Nephron (organoid): ENCODE measurements around the gene SYT7.
A peak's percentile ranks its signal among the peaks of the same experiment; 100 is the strongest.

Experiments
- H3K27ac Mint-ChIP-seq, 3 experiments: 2 replicates each; pipeline ENCODE4 v1.8.0; 2020; ENCODE audit warnings: mixed read lengths in 3 of 3, mild to moderate bottlenecking in 2 of 3, moderate library complexity in 1 of 3
- H3K27me3 Mint-ChIP-seq: 2 replicates; pipeline ENCODE4 v1.8.0; 2021; ENCODE audit warnings: low read depth, mild to moderate bottlenecking, moderate library complexity, mixed read lengths
- H3K36me3 Mint-ChIP-seq: 2 replicates; pipeline ENCODE4 v1.8.0; 2020; ENCODE audit warnings: low read depth, mixed read lengths
- H3K4me1 Mint-ChIP-seq: 2 replicates; pipeline ENCODE4 v1.8.0; 2020; ENCODE audit warnings: mixed read lengths
- H3K4me3 Mint-ChIP-seq, 3 experiments: 2 replicates each; pipeline ENCODE4 v1.8.0; 2020; ENCODE audit warnings: mild to moderate bottlenecking in 3 of 3, mixed read lengths in 3 of 3, moderate library complexity in 2 of 3
- H3K9me3 Mint-ChIP-seq: 2 replicates; pipeline ENCODE4 v1.8.0; 2020; ENCODE audit warnings: mixed read lengths
- TF ChIP-seq, protein P1 (sequence below), 3 experiments: fragments of 200-600 bp; sonication (generic); IDR thresholded peaks; one replicate each; pipeline ENCODE4 v1.5.0; 2021; ENCODE audit warnings: antibody characterized with exemption in 3 of 3; ENCODE audit not compliant: unreplicated experiment in 3 of 3

Gene SYT7

DNA sequence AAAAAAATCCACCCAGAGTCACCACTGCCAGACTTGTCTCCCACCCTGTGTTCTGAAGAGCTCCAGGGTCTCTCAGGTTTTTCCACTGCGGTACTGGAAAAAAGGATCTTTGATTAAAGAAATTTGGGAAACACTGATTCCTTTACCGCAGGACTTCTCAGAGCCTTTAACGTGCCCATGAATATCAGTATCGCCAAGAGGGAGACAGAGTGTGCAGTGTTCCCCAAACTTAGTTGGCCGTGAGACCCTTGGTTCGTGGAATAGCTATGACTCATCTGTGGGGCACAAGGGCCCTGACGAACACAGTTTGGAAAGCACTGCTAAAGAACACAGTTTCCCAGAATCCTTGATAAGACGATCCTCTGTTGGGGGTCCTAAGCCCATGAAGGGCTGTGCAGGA, 31.7 kb downstream of the SYT7 start:
- no peaks in the 10 kb centered on the region for H3K9me3 Mint-ChIP-seq
- no peak overlapping the region for H3K27ac Mint-ChIP-seq
- H3K36me3 Mint-ChIP-seq, result no peaks in the 10 kb centered on the region
- peaks cover 45% of the 10 kb centered on the region for H3K4me1 Mint-ChIP-seq
- H3K4me3 Mint-ChIP-seq, result peak overlapping the region in 2 of 3 experiments; percentile 34 to 43
- TF ChIP-seq, protein P1, sequence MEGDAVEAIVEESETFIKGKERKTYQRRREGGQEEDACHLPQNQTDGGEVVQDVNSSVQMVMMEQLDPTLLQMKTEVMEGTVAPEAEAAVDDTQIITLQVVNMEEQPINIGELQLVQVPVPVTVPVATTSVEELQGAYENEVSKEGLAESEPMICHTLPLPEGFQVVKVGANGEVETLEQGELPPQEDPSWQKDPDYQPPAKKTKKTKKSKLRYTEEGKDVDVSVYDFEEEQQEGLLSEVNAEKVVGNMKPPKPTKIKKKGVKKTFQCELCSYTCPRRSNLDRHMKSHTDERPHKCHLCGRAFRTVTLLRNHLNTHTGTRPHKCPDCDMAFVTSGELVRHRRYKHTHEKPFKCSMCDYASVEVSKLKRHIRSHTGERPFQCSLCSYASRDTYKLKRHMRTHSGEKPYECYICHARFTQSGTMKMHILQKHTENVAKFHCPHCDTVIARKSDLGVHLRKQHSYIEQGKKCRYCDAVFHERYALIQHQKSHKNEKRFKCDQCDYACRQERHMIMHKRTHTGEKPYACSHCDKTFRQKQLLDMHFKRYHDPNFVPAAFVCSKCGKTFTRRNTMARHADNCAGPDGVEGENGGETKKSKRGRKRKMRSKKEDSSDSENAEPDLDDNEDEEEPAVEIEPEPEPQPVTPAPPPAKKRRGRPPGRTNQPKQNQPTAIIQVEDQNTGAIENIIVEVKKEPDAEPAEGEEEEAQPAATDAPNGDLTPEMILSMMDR (IDR thresholded peaks at IDR 0.05; ENCODE audit: unreplicated experiment in 3 of 3), result no peak
- peaks cover 32% of the 10 kb centered on the region for H3K27me3 Mint-ChIP-seq

- Mint-ChIP-seq H3K4me1 (peaks cover 34% of the 10 kb centered on the region), H3K27ac (peak overlapping the region in 2 of 3 experiments; percentile 67 to 84), H3K4me3 (peak overlapping the region; percentile 19 to 80 (median 77)), H3K9me3 (no peaks in the 10 kb centered on the region), H3K36me3 (no peaks in the 10 kb centered on the region), H3K27me3 (peaks cover 13% of the 10 kb centered on the region)
- TF ChIP-seq, protein P1 (IDR thresholded peaks at IDR 0.05; ENCODE audit: unreplicated experiment in 3 of 3), result no peak
Observed at GRCh38 chr11:61547246-61547645, 33.6 kb downstream of the SYT7 start.

DNA sequence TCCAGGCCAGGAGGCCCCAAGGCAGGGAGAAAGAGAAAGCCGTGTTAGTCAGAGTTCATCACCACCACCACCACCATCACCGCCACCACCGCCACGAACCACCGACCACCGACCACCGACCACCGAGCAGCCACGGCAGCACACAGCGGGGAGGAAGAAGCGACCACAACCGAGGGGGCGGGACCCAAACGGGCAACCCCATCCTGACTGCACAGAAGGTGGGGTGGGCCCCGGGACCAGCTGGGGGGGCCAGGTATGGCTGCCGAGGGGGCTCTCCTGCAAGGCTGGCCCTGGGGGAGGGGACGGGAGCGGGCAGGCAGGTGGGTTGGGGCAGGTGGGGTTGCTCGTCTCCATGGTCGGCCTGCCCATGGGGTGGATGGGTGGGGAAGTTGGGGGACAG, 34.2 kb downstream of the SYT7 start:
- Mint-ChIP-seq H3K4me1 (peaks cover 38% of the 10 kb centered on the region), H3K27ac (peak overlapping the region in 2 of 3 experiments; percentile 67 to 84), H3K4me3 (peak overlapping the region; percentile 62 to 87 (median 87)), H3K36me3 (no peaks in the 10 kb centered on the region), H3K9me3 (no peaks in the 10 kb centered on the region), H3K27me3 (peaks cover 11% of the 10 kb centered on the region)
- TF ChIP-seq, protein P1 (IDR thresholded peaks at IDR 0.05; ENCODE audit: unreplicated experiment in 3 of 3), result no peak

DNA sequence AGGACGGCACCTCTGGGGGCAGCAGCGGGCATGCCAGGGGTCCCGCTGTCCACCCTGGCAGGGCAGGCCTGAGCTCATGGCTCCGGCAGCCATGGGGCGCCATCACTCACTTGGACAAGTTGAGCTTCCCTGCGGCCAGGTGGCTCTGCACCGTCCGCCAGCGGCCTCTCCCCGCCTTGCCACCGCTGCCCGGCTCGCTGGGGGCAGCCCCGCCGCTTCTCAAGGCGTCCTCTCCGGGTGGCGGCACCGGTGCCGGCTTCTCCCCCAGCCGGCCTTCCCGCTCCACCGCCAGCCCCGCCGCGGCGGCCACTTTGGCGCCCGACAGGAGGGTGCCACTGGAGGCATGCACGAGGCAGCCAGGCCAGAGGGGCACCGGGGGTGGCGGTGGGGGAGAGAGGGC, 35.0 kb downstream of the SYT7 start:
- TF ChIP-seq, protein P1 (IDR thresholded peaks at IDR 0.05; ENCODE audit: unreplicated experiment in 3 of 3), result no peak
- Mint-ChIP-seq H3K4me1 (peaks cover 46% of the 10 kb centered on the region), H3K27me3 (peaks cover 11% of the 10 kb centered on the region), H3K4me3 (peak overlapping the region; percentile 18 to 87 (median 79)), H3K9me3 (no peaks in the 10 kb centered on the region), H3K36me3 (no peaks in the 10 kb centered on the region), H3K27ac (peak overlapping the region in 1 of 3 experiments; percentile 18)

DNA sequence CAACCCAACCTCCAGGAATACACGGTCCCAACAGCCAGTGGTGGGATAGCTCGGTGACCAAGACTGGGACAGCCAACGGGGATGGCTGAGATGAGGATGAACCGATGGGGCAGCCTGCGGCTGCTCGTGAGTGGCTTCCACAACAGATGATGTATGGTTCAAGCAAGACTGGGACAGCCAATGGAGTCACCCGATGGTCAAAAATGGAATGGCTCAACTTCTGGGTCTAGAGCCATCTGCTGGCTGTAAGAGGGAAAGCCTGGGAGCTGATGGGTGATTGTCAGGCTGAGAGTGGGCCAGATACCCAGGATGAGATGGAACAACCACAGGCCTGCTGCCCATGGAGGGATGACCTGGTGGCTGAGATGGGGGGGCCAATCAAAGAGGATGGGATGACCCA, 35.5 kb downstream of the SYT7 start:
- peak overlapping the region; percentile 18 to 79 (median 71) for H3K4me3 Mint-ChIP-seq
- H3K27me3 Mint-ChIP-seq, result peaks cover 11% of the 10 kb centered on the region
- H3K9me3 Mint-ChIP-seq, result no peaks in the 10 kb centered on the region
- H3K36me3 Mint-ChIP-seq, result no peaks in the 10 kb centered on the region
- peak overlapping the region in 2 of 3 experiments; percentile 18 to 86 for H3K27ac Mint-ChIP-seq
- TF ChIP-seq, protein P1 (IDR thresholded peaks at IDR 0.05; ENCODE audit: unreplicated experiment in 3 of 3), result peak in 1 of 3 experiments; percentile 15
- peaks cover 52% of the 10 kb centered on the region for H3K4me1 Mint-ChIP-seq

DNA sequence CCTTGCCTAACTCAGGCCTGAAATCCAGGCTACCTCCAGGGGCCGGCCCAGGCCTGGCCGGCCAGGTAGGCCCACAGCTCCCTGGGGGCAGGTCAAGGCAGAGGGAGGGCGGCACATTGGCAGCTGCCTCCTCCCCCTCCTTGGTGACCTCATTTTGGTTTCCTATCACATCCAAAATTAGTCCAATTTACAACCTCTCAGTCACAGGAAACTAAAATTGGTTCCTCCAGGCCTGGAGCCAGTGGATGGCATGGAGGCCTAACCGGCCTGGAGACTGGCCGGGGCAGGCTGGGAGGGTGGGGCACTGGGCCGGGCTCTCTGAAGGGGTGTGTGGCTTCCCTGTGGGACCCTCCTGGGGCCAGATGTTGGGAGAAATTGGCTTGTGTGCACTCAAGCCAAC, 36.4 kb downstream of the SYT7 start:
- H3K9me3 Mint-ChIP-seq, result no peaks in the 10 kb centered on the region
- TF ChIP-seq, protein P1 (IDR thresholded peaks at IDR 0.05; ENCODE audit: unreplicated experiment in 3 of 3), result no peak
- peaks cover 11% of the 10 kb centered on the region for H3K27me3 Mint-ChIP-seq
- H3K4me3 Mint-ChIP-seq, result no peak overlapping the region
- H3K4me1 Mint-ChIP-seq, result peaks cover 60% of the 10 kb centered on the region
- peak overlapping the region in 1 of 3 experiments; percentile 18 for H3K27ac Mint-ChIP-seq
- H3K36me3 Mint-ChIP-seq, result no peaks in the 10 kb centered on the region
